Thyroid gland (tissue), 4 donors: Measurements from ENCODE around the gene OR2AT4.

Source experiments
- POLR2A ChIP-seq, 2 donors: fragments of 450-650 bp; IDR thresholded peaks; one replicate each; pipeline ENCODE4 v1.6.1; 2017; ENCODE audit warnings: antibody characterized with exemption in 2 of 2, mild to moderate bottlenecking in 2 of 2, moderate library complexity in 1 of 2
- TF ChIP-seq, protein P1 (sequence below), 6 experiments: fragments of 200-600 bp in 3 of 6; fragments of 450-650 bp in 3 of 6; sonication (generic) in 3 of 6; IDR thresholded peaks; one replicate each; pipeline ENCODE4 v1.5.1; 2016 to 2019; ENCODE audit warnings: antibody characterized with exemption in 6 of 6, mild to moderate bottlenecking in 2 of 6, inconsistent platforms in 1 of 6, moderate library complexity in 1 of 6

DNA sequence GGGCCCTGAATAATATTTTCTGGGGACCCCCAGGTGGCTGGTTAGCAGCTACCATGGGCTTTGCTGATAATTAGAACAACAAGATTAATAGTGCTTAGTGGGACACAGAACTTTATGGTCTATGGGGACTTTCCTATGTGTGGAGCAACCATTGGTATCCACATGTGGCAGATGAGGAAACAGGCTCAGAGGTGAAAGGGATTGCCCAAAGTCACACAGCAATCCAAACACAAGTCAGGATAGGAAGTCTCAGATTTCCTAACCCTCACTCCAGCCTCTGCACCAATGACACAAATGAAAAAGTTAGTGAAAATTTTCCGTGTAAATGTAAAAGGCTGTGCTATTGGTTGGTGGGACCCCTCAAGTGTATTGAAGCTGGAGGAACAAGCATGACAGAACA lies 39.0 kb upstream of the OR2AT4 start:
- TF ChIP-seq, protein P1, sequence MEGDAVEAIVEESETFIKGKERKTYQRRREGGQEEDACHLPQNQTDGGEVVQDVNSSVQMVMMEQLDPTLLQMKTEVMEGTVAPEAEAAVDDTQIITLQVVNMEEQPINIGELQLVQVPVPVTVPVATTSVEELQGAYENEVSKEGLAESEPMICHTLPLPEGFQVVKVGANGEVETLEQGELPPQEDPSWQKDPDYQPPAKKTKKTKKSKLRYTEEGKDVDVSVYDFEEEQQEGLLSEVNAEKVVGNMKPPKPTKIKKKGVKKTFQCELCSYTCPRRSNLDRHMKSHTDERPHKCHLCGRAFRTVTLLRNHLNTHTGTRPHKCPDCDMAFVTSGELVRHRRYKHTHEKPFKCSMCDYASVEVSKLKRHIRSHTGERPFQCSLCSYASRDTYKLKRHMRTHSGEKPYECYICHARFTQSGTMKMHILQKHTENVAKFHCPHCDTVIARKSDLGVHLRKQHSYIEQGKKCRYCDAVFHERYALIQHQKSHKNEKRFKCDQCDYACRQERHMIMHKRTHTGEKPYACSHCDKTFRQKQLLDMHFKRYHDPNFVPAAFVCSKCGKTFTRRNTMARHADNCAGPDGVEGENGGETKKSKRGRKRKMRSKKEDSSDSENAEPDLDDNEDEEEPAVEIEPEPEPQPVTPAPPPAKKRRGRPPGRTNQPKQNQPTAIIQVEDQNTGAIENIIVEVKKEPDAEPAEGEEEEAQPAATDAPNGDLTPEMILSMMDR (IDR thresholded peaks at IDR 0.05): no peak
- TF ChIP-seq POLR2A (IDR thresholded peaks at IDR 0.05): no peak
